Hepatocyte (in vitro differentiated cells): ENCODE results near the gene FUT6. TPM values are rescaled to one million over a fixed set of nuclear protein-coding genes. Genes with fewer than 3 reads are reported as not detected.

ENCODE experiments used
- DNase-seq: peaks from one replicate; pipeline ENCODE4 v3.0.0-alpha.2; 2016; ENCODE audit warnings: low spot score
- H2AFZ ChIP-seq: fragments of 200-600 bp; sonication (generic); 2 replicates; pipeline ENCODE4 v1.6.0; 2016; ENCODE audit warnings: antibody characterized with exemption, mild to moderate bottlenecking
- H3K27ac ChIP-seq: fragments of 200-600 bp; sonication (generic); 2 replicates; pipeline ENCODE4 v1.5.1; 2016; ENCODE audit warnings: mild to moderate bottlenecking
- H3K27me3 ChIP-seq: fragments of 200-600 bp; sonication (generic); 2 replicates; pipeline ENCODE4 v1.6.1; 2016
- H3K36me3 ChIP-seq: fragments of 200-600 bp; sonication (generic); replicated peaks from 2 replicates; pipeline ENCODE4 v1.5.1; 2016; ENCODE audit warnings: low read depth; ENCODE audit not compliant: insufficient read depth
- H3K4me1 ChIP-seq: fragments of 200-600 bp; sonication (generic); 2 replicates; pipeline ENCODE4 v1.5.1; 2016; ENCODE audit warnings: mild to moderate bottlenecking, moderate library complexity; ENCODE audit not compliant: insufficient read depth
- H3K4me2 ChIP-seq: fragments of 200-600 bp; sonication (generic); 2 replicates; pipeline ENCODE4 v1.6.0; 2016
- H3K4me3 ChIP-seq: fragments of 200-600 bp; sonication (generic); 2 replicates; pipeline ENCODE4 v1.5.1; 2016; ENCODE audit warnings: mild to moderate bottlenecking
- H3K79me2 ChIP-seq: fragments of 200-600 bp; sonication (generic); 2 replicates; pipeline ENCODE4 v1.6.0; 2017; ENCODE audit warnings: mild to moderate bottlenecking
- H3K9me2 ChIP-seq: fragments of 200-600 bp; sonication (generic); replicated peaks from 2 replicates; pipeline ENCODE4 v1.6.0; 2017; ENCODE audit warnings: mild to moderate bottlenecking; ENCODE audit not compliant: insufficient read depth
- H3K9me3 ChIP-seq: fragments of 200-600 bp; sonication (generic); 2 replicates; pipeline ENCODE4 v1.5.1; 2016; ENCODE audit warnings: low read depth, mild to moderate bottlenecking
- H4K20me1 ChIP-seq: fragments of 200-600 bp; sonication (generic); 2 replicates; pipeline ENCODE4 v1.6.0; 2016; ENCODE audit warnings: mild to moderate bottlenecking; ENCODE audit not compliant: insufficient read depth, poor library complexity, severe bottlenecking
- EZH2 ChIP-seq: fragments of 200-600 bp; sonication (generic); IDR thresholded peaks from 2 replicates; pipeline ENCODE4 v1.6.1; 2016; ENCODE audit warnings: antibody characterized with exemption, mild to moderate bottlenecking, borderline replicate concordance
- EZH2phosphoT487 ChIP-seq: fragments of 200-600 bp; sonication (generic); IDR thresholded peaks from one replicate; pipeline ENCODE4 v1.6.1; 2018; ENCODE audit warnings: antibody characterized with exemption, mild to moderate bottlenecking, low read depth, moderate library complexity; ENCODE audit not compliant: unreplicated experiment, severe bottlenecking
- WGBS: methylation state at CpG from one replicate; pipeline ENCODE4 v1.1.6; 2016; ENCODE audit warnings: low lambda C conversion rate; ENCODE audit errors: missing lambda C conversion rate; 5-methylcytosine and 5-hydroxymethylcytosine counted together
- polyA plus RNA-seq: library from polyadenylated mRNA; unstranded; fragments of >200 nt; fragmentation: Nextera tagmentation; extraction: Ambion mirVana; gene quantifications from 2 replicates; pipeline ENCODE4 v1.2.1, GENCODE V29; 2016
- total RNA-seq: library from RNA; depleted of rRNA; stranded (reverse); fragments of >200 nt; gene quantifications from 2 replicates; pipeline ENCODE4 v1.2.3, GENCODE V29; 2014
- TF ChIP-seq, protein P1 (sequence below): fragments of 200-600 bp; sonication (generic); IDR thresholded peaks from 2 replicates; pipeline ENCODE4 v1.5.1; 2016; ENCODE audit warnings: antibody characterized with exemption, mild to moderate bottlenecking; ENCODE audit not compliant: poor library complexity

Gene FUT6
- total and polyA plus RNA-seq, 2 experiments from 2014 or later, result 0.07 TPM; not detected in 1

- H3K4me3 ChIP-seq, result no peak overlapping the region
- no peaks in the 10 kb centered on the region for H3K79me2 ChIP-seq
- H3K36me3 ChIP-seq, result no peaks in the 10 kb centered on the region
- no peaks in the 10 kb centered on the region for H3K4me1 ChIP-seq
- H3K9me3 ChIP-seq, result no peaks in the 10 kb centered on the region
- H4K20me1 ChIP-seq, result no peaks in the 10 kb centered on the region
- no peak overlapping the region for H2AFZ ChIP-seq
- H3K4me2 ChIP-seq, result no peak overlapping the region
- DNase-seq, result no peak
- WGBS, result 78% methylated on average over 6 of the region's 6 CpGs
- no peaks in the 10 kb centered on the region for H3K27me3 ChIP-seq
- no peak for TF ChIP-seq EZH2
- H3K27ac ChIP-seq, result no peak overlapping the region
- H3K9me2 ChIP-seq, result no peaks in the 10 kb centered on the region
These were observed 18.7 kb downstream of the FUT6 start for GRCh38 chr19:5820785-5821184.

DNA sequence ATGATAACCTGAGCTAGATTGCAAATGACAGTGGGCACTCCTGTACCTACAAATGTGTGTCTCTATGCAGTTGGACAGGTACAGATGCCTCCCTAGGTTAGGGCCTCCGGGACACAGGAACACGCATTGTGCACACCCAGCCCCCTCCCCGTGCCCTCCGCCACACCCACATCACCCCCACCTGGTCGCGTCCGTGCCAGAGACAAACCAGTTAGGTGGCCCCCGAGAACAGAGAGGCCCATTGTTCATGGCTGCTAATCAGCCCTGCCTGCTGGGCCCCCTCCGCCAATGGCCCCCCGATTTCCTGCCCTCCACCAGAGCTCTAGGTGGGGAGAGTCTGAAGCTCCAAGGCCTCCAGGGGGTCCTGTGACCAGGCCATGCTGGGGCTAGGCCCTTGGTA, 20.9 kb downstream of the FUT6 start:
- no peak for DNase-seq
- Histone ChIP-seq H3K36me3 (no peaks in the 10 kb centered on the region), H3K79me2 (no peaks in the 10 kb centered on the region), H3K9me3 (no peaks in the 10 kb centered on the region), H3K4me3 (no peak overlapping the region), H4K20me1 (no peaks in the 10 kb centered on the region), H3K27me3 (no peaks in the 10 kb centered on the region), H3K27ac (no peak overlapping the region), H3K4me2 (no peak overlapping the region), H2AFZ (no peak overlapping the region), H3K9me2 (no peaks in the 10 kb centered on the region), H3K4me1 (no peaks in the 10 kb centered on the region)
- TF ChIP-seq, protein P1, sequence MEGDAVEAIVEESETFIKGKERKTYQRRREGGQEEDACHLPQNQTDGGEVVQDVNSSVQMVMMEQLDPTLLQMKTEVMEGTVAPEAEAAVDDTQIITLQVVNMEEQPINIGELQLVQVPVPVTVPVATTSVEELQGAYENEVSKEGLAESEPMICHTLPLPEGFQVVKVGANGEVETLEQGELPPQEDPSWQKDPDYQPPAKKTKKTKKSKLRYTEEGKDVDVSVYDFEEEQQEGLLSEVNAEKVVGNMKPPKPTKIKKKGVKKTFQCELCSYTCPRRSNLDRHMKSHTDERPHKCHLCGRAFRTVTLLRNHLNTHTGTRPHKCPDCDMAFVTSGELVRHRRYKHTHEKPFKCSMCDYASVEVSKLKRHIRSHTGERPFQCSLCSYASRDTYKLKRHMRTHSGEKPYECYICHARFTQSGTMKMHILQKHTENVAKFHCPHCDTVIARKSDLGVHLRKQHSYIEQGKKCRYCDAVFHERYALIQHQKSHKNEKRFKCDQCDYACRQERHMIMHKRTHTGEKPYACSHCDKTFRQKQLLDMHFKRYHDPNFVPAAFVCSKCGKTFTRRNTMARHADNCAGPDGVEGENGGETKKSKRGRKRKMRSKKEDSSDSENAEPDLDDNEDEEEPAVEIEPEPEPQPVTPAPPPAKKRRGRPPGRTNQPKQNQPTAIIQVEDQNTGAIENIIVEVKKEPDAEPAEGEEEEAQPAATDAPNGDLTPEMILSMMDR, result no peak
- TF ChIP-seq EZH2, result no peak
- no peak for TF ChIP-seq EZH2phosphoT487
- 88% methylated on average over 10 of the region's 10 CpGs for WGBS

DNA sequence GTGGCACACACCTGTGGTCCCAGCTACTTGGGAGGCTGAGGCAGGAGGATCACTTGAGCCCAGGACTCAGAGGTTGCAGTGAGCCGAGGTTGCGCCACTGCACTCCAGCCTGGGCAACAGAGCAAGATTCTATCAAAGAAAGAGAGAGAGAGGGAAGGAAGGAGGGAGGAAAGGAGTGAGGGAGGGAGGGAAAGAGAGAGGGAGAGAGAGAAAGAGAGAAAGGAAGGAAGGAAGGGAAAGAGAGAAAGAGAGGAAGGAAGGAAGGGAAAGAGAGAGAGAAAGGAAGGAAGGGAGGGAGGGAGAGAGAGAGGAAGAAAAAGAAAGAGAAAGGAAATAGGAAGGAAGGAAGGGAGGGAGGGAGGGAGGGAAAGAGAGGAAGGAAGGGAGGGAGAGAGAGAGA, 22.3 kb downstream of the FUT6 start:
- no peak overlapping the region for H3K4me3 ChIP-seq
- H4K20me1 ChIP-seq, result no peaks in the 10 kb centered on the region
- 96% methylated on average over 2 of the region's 2 CpGs for WGBS
- H3K27me3 ChIP-seq, result no peaks in the 10 kb centered on the region
- no peak overlapping the region for H2AFZ ChIP-seq
- H3K79me2 ChIP-seq, result no peaks in the 10 kb centered on the region
- H3K27ac ChIP-seq, result no peak overlapping the region
- no peaks in the 10 kb centered on the region for H3K4me1 ChIP-seq
- no peak overlapping the region for H3K4me2 ChIP-seq
- no peak for DNase-seq
- no peaks in the 10 kb centered on the region for H3K9me3 ChIP-seq
- no peaks in the 10 kb centered on the region for H3K36me3 ChIP-seq
- no peaks in the 10 kb centered on the region for H3K9me2 ChIP-seq
- TF ChIP-seq EZH2, result no peak
- TF ChIP-seq, protein P1, result no peak
- TF ChIP-seq EZH2phosphoT487, result no peak

- no peaks in the 10 kb centered on the region for H3K9me2 ChIP-seq
- no peak overlapping the region for H3K27ac ChIP-seq
- no peak overlapping the region for H2AFZ ChIP-seq
- H3K36me3 ChIP-seq, result no peaks in the 10 kb centered on the region
- H3K4me3 ChIP-seq, result no peak overlapping the region
- H3K4me1 ChIP-seq, result no peaks in the 10 kb centered on the region
- no peaks in the 10 kb centered on the region for H3K79me2 ChIP-seq
- no peak for DNase-seq
- TF ChIP-seq EZH2phosphoT487 (no peak), EZH2 (no peak)
- TF ChIP-seq, protein P1, result no peak
- no peaks in the 10 kb centered on the region for H3K27me3 ChIP-seq
- H4K20me1 ChIP-seq, result no peaks in the 10 kb centered on the region
- no peak overlapping the region for H3K4me2 ChIP-seq
- no peaks in the 10 kb centered on the region for H3K9me3 ChIP-seq
- 86% methylated on average over 11 of the region's 11 CpGs for WGBS
These were observed 24.7 kb downstream of the FUT6 start for GRCh38 chr19:5814852-5815246.
